ENCODE measurements around the gene TM2D1.
A peak's percentile ranks its signal among the peaks of the same experiment; 100 is the strongest.

TM2D1 gene

DNA sequence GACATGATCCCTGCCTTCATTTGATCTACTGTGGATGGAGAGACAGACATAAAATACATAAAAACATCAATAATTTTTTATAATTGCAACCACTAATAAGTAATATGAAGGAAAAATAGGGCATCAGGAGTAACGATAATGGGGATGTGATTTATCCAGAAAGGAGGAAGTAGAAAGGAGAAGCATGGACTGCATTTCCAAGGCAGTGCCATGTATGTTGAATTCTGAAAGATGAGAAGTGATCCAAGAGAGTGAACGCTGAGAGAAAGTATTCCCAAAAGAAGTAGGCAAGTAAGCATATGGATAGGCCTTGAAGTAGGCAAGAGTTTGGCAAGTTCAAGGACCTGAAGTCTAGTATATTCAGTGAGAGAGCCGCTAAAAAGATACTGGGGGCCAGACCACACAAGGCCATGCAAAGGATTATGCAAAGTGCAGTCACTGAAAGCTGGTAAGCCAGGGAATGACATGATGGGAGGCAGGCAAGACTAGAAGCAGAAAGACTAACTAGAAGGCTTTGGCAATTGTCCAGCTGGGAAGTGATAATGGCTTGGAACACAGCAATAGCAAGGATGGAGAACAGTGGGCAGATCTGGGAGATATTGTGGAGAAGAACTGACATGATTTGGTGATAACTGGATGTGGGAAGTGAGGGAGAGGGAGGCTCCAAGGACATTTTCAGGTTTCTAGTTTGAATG lies 85.9 kb downstream of the TM2D1 start:
- H3K4me3 ChIP-seq (replicated peaks; ENCODE audit: low read depth, low read length) = no peak overlapping the region
- TF ChIP-seq, protein P1, sequence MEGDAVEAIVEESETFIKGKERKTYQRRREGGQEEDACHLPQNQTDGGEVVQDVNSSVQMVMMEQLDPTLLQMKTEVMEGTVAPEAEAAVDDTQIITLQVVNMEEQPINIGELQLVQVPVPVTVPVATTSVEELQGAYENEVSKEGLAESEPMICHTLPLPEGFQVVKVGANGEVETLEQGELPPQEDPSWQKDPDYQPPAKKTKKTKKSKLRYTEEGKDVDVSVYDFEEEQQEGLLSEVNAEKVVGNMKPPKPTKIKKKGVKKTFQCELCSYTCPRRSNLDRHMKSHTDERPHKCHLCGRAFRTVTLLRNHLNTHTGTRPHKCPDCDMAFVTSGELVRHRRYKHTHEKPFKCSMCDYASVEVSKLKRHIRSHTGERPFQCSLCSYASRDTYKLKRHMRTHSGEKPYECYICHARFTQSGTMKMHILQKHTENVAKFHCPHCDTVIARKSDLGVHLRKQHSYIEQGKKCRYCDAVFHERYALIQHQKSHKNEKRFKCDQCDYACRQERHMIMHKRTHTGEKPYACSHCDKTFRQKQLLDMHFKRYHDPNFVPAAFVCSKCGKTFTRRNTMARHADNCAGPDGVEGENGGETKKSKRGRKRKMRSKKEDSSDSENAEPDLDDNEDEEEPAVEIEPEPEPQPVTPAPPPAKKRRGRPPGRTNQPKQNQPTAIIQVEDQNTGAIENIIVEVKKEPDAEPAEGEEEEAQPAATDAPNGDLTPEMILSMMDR (IDR thresholded peaks at IDR 0.05; ENCODE audit: low read length, missing control alignments) = no peak
- DNase-seq (ENCODE audit: low read depth) = peak; percentile 13

DNA sequence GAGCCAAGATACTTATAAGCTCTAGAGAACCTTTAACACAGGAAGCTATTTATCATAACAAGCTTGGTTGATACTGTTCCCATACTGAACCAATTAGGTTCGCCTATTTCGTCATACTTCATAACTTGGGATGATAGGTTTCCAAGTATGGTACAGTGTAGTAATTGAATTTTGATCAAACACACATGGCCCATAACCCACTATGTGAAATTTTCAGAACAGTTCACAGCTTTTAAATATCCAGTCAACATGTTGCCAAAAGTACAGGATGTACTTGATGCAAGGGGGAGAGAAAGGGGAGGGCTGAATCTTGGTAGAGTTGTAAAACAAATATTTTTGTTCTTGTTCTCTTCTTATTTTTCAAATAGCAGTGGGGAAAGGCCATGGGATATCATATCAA lies 86.6 kb downstream of the TM2D1 start:
- TF ChIP-seq, protein P1 (IDR thresholded peaks at IDR 0.05; ENCODE audit: low read length, missing control alignments) = no peak
- H3K4me3 ChIP-seq (replicated peaks; ENCODE audit: low read depth, low read length) = no peak overlapping the region
- DNase-seq (ENCODE audit: low read depth) = peak; percentile 74

DNA sequence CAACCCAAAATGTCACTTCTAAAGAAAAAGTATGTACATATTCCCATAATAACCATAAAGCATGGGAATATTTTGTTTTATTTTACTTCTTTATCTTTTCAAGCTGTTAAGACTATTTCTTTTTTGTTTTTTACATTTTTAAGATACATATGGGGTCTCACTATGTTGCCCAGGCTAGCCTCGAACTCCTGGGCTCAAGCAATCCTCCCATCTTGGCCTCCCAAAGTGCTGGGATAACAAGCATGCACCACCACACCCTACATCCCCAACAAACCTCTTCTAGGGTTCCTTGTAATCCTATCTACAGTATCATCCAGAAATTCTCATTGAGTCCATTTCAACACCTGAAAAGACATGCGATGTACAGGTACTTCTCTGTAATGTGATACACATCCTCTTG lies 87.5 kb downstream of the TM2D1 start:
- TF ChIP-seq, protein P1 (IDR thresholded peaks at IDR 0.05; ENCODE audit: low read length, missing control alignments) = no peak
- no peak for DNase-seq (ENCODE audit: low read depth)
- no peak overlapping the region for H3K4me3 ChIP-seq (replicated peaks; ENCODE audit: low read depth, low read length)

DNA sequence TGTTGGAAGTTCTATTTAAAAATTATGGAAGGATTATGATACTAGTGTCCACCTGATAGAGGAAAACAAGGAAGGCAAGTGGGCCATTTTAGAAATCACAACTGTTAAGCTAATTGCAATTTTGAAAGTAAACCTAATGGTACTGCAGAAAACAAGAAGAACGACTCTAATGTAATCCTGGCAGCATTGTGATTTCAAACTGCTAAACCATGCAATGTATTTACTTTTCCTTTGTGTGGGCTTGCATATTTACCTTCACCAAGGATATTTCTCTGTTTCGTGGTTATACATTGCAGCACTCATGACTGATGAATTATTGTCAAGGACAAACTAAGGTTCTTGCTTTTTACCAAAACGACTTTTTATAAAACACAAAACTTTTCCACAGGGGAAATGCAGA lies 88.1 kb downstream of the TM2D1 start:
- TF ChIP-seq, protein P1 (IDR thresholded peaks at IDR 0.05; ENCODE audit: low read length, missing control alignments) = no peak
- no peak for DNase-seq (ENCODE audit: low read depth)

DNA sequence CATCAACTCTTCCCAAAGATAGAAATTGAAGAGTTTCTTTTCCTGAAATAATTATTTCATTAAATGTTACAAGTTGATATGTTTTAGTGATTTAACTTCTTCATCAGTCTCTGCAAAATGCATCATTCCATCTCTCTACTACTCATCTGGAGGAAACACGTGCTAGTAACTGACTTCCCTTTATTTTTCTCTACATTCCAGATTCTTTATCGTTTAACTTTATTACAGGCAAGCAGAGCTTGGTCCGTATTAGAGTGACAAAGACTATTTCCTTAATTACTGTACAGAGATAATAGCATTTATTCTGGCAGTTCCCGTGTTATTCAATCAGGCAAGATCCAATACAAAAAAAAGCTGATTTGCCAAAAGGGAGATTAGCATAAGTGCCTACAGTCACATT lies 88.6 kb downstream of the TM2D1 start:
- TF ChIP-seq, protein P1 (IDR thresholded peaks at IDR 0.05; ENCODE audit: low read length, missing control alignments) = no peak
- DNase-seq (ENCODE audit: low read depth) = no peak

More for the DNA sequence above, 88.1 kb downstream of the TM2D1 start:
- no peak overlapping the region for H3K4me3 ChIP-seq (replicated peaks; ENCODE audit: low read depth, low read length)

DNA sequence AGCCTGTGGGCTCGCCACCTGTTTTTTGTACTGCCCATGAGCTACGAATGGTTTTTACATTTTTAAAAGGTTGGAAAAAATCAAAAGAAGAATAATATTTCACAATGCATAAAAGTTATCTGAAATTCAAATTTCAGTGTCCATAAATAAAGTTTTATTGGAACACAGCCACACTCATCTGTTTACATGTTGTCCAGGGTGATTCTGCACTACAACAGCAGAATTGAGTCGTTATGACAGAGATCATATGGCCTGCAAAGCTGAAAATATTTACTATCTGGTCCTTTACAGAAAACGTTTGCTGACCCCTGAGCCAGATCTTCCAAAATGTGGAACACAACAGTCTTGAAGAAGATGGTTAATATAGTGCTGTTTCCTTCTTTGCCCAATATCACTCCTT lies 89.4 kb downstream of the TM2D1 start:
- no peak overlapping the region for H3K4me3 ChIP-seq (replicated peaks; ENCODE audit: low read depth, low read length)
- no peak for DNase-seq (ENCODE audit: low read depth)
- TF ChIP-seq, protein P1 (IDR thresholded peaks at IDR 0.05; ENCODE audit: low read length, missing control alignments) = no peak

More for the DNA sequence above, 88.6 kb downstream of the TM2D1 start:
- no peak overlapping the region for H3K4me3 ChIP-seq (replicated peaks; ENCODE audit: low read depth, low read length)

DNA sequence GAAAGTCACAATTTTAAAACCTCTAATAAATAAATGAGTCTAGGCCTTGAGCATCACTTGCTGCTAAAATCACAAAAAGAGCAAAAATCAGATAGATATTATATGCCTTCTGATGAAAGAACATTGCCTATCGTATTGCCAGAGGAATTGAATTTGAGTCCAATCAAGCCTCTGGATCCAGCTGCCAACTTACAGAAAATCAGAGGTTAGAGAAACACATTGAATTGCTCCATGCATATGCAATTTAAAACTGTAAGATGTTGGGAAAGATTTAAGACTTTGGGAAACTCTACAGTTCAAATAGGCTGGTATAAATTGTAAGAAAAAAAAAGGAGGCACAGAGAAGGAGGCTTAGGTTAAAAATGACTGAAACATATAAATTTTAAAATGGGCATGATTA lies 93.5 kb downstream of the TM2D1 start:
- DNase-seq (ENCODE audit: low read depth) = no peak
- TF ChIP-seq, protein P1 (IDR thresholded peaks at IDR 0.05; ENCODE audit: low read length, missing control alignments) = no peak
- no peak overlapping the region for H3K4me3 ChIP-seq (replicated peaks; ENCODE audit: low read depth, low read length)

Measured in fibroblast of pulmonary artery (primary cell).